CD4-positive, alpha-beta T cell treated with Interleukin-6 at 100 ng/mL for 8 hours (primary cell): ENCODE results near the gene RUVBL2.
"Not testable (repeated sequence)": the region's sequence is repeated elsewhere in the genome, so short reads cannot be mapped to it uniquely, and the experiment has no call there.

Experiments
- DNase-seq: peaks from one replicate; pipeline ENCODE4 v3.0.0-alpha.2; 2020; ENCODE audit warnings: mixed read lengths, low spot score

The RUVBL2 gene

GRCh38 chr19:49049834-49050233 lies 56.1 kb downstream of the RUVBL2 start:
- DNase-seq: not testable (repeated sequence)

DNA sequence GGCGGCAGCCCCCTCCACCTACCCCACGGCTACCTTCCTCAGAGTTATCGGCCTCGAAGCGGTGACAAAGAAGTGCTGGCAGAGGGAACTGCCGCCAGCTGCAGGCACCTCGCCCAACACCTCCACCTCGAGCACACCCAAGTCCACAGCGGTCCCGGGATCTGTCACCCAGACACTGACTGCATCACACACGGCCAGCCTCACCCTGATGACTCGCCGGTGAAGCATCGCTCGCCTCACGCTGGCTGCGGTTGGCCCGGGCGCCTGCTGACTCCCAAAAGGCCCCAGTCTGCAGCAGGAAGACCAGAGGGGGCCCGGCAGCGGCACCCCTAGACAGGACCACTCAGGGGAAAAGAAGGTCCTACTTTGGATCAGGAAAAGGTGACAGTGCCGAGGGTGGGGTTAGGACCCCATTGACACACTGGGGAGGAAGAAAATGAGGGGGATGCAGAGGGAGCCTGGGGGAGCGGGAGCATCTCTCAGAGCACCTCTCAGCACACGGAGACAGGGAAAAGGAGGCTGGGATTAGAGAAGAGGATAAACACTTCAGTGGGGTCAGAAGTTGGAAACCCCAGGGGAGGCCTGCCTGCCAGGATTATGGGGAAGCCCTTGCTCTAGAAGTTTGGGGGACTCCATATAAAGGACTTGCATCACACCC lies 56.8 kb downstream of the RUVBL2 start:
- DNase-seq: not testable (repeated sequence)

DNA sequence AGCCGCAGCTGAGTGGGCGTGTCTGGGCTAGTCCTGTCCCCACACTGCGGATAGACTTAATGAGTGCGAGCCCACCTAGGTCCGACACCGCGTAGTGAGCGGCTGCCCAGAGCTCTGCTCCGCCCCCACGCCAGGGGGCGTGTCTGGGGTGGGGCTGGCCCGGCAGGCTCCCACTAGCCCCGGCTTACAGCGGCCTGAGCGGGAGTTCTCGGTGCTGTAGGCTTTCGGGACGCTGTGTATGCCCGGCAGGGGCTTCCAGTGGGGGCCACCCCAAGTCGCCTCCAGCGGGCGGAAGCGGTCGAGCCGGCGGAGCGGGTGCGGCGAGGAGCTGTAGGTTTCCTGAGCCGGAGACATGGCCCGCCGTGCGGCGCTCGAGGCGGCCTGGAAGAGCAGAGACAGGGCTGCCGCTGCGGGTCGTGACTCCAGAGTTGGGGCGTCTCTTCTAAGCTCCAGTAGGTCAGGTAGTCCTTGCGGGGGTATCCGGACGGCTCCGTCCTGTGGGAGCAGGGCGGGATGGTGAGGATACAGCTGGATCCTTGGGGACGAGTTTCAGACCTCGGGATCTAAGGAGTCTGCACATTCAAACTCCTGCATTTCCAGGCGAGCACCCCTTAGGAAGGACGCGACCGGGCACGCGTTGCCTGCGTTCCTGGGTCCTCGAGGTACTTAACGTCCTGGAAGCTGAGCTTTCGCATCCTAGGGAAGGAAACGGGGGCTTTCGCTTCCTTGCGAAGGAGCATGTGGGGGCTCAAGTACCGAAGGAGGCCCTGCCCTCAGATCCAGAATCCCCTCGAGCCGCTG lies 62.6 kb downstream of the RUVBL2 start:
- DNase-seq: peak; percentile 30

- not testable (repeated sequence) for DNase-seq
Measured at GRCh38 chr19:49056902-49057596, 63.4 kb downstream of the RUVBL2 start.

DNA sequence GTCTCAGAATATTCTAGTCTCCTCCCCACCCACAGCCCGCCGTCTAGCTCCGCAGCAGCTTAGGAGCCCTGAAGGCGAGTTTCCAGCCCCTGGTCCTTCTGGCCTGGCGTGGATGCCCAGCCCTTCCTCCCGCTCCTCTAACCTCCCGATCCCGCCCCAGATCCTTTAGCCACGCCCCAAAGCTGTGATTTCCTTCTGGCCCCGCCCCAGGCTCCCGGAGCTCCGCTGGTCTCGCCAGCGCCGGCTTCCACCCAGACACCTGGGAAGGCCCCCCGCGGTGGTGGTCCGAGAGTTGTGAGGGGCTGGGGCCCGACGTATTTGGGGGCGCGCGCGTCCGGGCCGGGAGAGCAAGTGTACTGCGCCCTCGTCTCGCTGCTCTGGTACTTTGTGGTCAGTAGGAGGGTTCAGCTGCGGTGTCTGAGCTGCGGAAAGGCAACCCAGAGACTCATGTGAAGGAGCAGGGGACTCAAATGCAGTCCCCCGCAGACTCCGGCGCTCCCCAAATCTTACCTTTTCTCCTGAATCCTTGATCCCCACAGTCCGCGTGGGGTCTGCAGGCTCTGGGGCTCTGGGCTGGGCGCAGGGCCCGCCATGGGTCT lies 64.0 kb downstream of the RUVBL2 start, which contains the start of gene CGB7:
TSS of gene CGB7 (minus strand) at position 114 of the 599 bp plus-strand sequence. CDS start 2,374 bp downstream, outside the sequence.
- peak; percentile 25 for DNase-seq

- DNase-seq: no peak
Measured at GRCh38 chr19:49058562-49058961, 64.9 kb downstream of the RUVBL2 start.

DNA sequence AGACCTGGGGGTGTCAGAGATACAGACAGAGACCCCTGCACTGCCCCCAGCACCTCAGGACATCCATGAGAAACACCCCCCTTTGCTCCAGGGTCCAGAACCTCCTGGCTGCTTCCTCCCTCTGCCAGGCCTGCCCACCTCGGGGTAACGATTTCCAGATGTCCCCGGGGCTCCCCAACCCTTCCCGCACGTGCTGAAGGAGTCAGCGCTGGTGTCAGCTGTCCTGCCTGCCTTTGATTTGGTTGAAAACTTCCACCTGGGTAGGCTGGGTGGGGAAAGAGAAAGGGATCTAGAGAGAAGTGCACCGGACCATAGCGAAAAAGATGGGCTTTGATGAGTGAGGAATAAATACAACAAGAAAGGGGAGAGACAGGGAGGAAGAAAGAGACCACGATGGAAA lies 65.4 kb downstream of the RUVBL2 start:
- DNase-seq: no peak

GRCh38 chr19:49061000-49061399 lies 67.3 kb downstream of the RUVBL2 start:
- no peak for DNase-seq

DNA sequence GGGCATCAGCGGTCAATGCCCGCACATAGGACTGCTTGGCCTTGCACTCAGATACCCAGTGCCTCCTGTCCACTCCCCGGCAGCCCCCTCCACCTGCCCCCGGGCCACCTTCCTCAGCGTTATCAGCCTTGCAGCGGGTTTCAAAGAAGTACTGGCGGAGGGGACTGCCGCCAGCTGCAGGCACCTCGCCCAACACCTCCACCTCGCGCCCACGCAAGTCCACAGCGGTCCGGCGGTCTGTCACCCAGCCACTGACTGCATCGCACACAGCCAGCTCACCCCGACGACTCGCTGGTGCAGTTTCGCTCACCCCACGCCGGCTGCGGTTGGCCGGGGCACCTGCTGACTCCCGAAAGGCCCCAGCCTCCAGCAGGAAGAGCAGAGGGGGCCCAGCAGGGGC lies 67.8 kb downstream of the RUVBL2 start:
- no peak for DNase-seq

- no peak for DNase-seq
Measured at GRCh38 chr19:49064029-49064629, 70.4 kb downstream of the RUVBL2 start.

DNA sequence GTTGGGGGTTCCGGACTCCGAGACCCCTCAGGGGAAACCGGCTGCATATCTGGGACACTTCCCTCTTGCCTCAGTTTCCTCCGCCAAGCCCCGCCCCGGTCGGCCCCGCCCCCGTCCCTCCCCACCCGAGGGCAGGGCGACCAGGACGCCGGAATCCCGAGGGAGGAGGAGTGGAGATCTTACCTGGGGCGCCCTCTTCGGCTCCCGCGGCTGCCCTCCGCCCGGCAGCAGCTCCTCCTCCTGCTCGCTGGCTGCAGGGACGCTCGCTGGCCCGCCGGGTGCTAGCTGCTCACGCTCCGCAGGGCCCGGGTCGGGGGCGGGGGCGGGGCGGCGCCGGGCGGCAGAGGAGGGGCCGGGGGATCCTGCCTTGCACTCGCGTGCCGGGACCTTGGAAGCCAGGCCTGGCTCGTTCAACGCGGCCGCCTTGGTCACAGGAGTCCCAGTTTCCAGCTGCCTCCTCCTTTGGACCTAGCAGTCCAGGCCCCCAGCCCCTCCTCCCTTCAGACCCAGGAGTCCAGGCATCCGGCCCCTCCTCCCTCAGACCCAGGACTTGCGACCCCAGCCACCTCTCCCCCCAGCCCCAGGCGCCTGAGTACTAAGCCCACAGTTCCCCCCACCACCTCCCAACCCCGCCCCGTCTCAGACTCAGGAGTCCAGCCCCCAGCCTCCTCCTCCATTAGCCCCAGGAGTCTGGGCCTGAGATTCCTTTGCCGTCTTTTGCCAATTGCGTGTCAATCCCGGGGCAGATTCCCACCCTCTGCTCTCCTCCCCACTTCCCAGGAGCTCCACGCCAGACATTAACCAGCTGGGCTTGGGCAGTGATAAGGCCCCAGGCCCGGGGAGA lies 71.3 kb downstream of the RUVBL2 start, which contains the start of gene NTF4:
TSS of gene NTF4 (minus strand) at position 51 of the 844 bp plus-strand sequence. CDS start 2,821 bp downstream, outside the sequence.
- DNase-seq: no peak
